ENCODE measurements around the gene CES2.

CES2 gene

GRCh38 chr16:66918803-66919568 is 16.3 kb upstream of the CES2 start, which contains the start of gene CDH16:
Gene CDH16, minus strand, starts transcription at chr16:66918885. Its CDS starts 820 bp downstream, at chr16:66918065.
- H3K9me3 ChIP-seq (ENCODE audit: control insufficient read depth, insufficient read depth, low read depth, low read length): no peaks in the 10 kb centered on the region
- H3K4me3 ChIP-seq (ENCODE audit: low read depth, low read length): no peak within 1 kb of the TSS
- TF ChIP-seq ZNF785 (tag by site-specific recombination; IDR thresholded peaks at IDR 0.05) (no peak), ZNF433 (tag by site-specific recombination; IDR thresholded peaks at IDR 0.05; ENCODE audit: low read depth) (no peak), ZNF768 (tag by site-specific recombination; IDR thresholded peaks at IDR 0.05) (no peak), ZNF529 (tag by site-specific recombination; IDR thresholded peaks at IDR 0.05; ENCODE audit: insufficient replicate concordance) (no peak), ZNF335 (tag by site-specific recombination; conservative IDR thresholded peaks at IDR 0.05) (no peak), ZBTB49 (tag by site-specific recombination; IDR thresholded peaks at IDR 0.05; ENCODE audit: low read depth) (no peak), ZNF704 (tag by site-specific recombination; IDR thresholded peaks at IDR 0.05) (no peak), ZNF133 (tag by site-specific recombination; IDR thresholded peaks at IDR 0.05) (no peak), WT1 (tag by site-specific recombination; IDR thresholded peaks at IDR 0.05) (no peak), ZNF19 (tag by site-specific recombination; IDR thresholded peaks at IDR 0.05; ENCODE audit: low read depth) (no peak), SP3 (tag by site-specific recombination; IDR thresholded peaks at IDR 0.05) (no peak), ZFP69B (tag by site-specific recombination; IDR thresholded peaks at IDR 0.05) (no peak), BCL11A (tag by site-specific recombination; IDR thresholded peaks at IDR 0.05; ENCODE audit: low read depth) (no peak), ZNF558 (tag by site-specific recombination; IDR thresholded peaks at IDR 0.05) (no peak), ZBTB21 (tag by site-specific recombination; IDR thresholded peaks at IDR 0.05) (no peak), HIC1 (tag by site-specific recombination; IDR thresholded peaks at IDR 0.05) (no peak), ZNF707 (tag by site-specific recombination; IDR thresholded peaks at IDR 0.05) (no peak), ZNF426 (tag by site-specific recombination; IDR thresholded peaks at IDR 0.05) (no peak)
- H3K4me1 ChIP-seq (ENCODE audit: control insufficient read depth, insufficient read depth, low read length): no peaks in the 10 kb centered on the region
- ChIA-PET CTCF (interaction anchor here (0.6 to 15.1 kb wide), 6 partner anchors 9 to 42 kb away, joined by 3 to 268 read pairs (median 6); partner anchors contain the start of gene CES3), POLR2A (interaction anchor here (0.8 to 1.5 kb wide), 3 partner anchors 9 to 13 kb away, joined by 3 to 5 read pairs (median 3); no protein-coding TSS in a partner anchor)
- H3K27ac ChIP-seq (ENCODE audit: extremely low read depth, low read depth, low read length): no peak within 1 kb of the TSS
- H3K36me3 ChIP-seq (ENCODE audit: control insufficient read depth in 2 of 2, insufficient read depth in 1 of 2, low read length in 2 of 2): no peaks in the 10 kb centered on the region

Measured in HEK293 (cell line).